ENCODE data around the gene KRT222.

The KRT222 gene

DNA sequence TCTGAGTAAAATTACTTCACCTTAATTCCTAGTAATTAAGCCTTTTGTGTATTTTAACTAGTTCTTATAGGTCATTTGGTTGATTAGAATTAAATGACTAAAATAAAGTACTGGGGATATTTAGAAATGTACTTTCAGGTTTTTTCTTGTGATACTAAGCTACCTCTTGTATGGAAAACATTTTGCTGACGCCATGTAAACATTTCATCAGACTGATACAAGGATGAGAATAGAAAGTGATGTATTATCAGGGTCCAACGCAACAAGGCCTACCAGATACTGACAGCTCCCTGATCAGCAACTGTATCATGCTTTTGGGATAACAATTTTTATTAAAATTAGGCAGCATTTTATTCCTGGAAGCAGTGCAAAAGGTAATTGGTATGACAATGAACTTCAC, 19.0 kb downstream of the KRT222 start:
- peak overlapping the region; percentile 91; the same call in 1 of the 2 replicates for H3K9ac ChIP-seq (ENCODE audit: low read length)
- peaks cover 46% of the 10 kb centered on the region for H3K36me3 ChIP-seq (ENCODE audit: insufficient read depth, low read length)
- no peaks in the 10 kb centered on the region for H4K20me1 ChIP-seq (ENCODE audit: insufficient read depth, low read length)

DNA sequence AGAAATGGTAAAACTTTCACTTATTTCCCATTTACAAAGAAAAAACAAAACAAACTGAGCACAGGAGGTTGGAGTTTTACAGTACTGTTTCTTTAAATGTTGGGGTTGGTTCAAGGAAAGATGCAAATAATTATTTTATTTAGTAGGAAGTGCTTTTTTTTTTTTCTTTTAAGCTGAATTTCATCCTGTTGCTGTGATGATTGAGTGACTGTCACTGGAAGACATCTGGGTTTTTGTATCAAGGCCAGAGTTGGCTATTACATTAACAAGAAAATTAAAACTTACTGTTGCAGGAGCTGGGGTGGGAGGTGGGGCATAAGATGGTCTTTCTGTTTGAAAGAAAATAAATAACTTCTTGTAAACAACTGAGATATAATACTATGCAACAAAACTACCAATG, 19.7 kb downstream of the KRT222 start:
- Histone ChIP-seq H3K4me1 (ENCODE audit: insufficient read depth, low read length, severe bottlenecking) (peaks cover 32% of the 10 kb centered on the region), H3K27ac (ENCODE audit: low read depth, low read length, poor library complexity, severe bottlenecking) (no peak overlapping the region), H3K36me3 (ENCODE audit: insufficient read depth, low read length) (peaks cover 52% of the 10 kb centered on the region), H3F3A (ENCODE audit: insufficient read depth, low read length) (no peaks in the 10 kb centered on the region), H3K27me3 (ENCODE audit: insufficient read depth, low read length) (no peaks in the 10 kb centered on the region), H3K4me2 (ENCODE audit: low read length) (no peak overlapping the region), H3K9me2 (ENCODE audit: low read depth, low read length) (no peaks in the 10 kb centered on the region), H2AFZ (ENCODE audit: low read length) (no peak overlapping the region), H3K4me3 (ENCODE audit: low read depth, low read length, poor library complexity, severe bottlenecking) (no peak overlapping the region), H3K9me3 (ENCODE audit: low read length) (no peaks in the 10 kb centered on the region), H4K20me1 (ENCODE audit: insufficient read depth, low read length) (no peaks in the 10 kb centered on the region), H3K9ac (ENCODE audit: low read length) (no peak overlapping the region), H3K79me2 (ENCODE audit: insufficient read depth, low read length) (peaks cover 36% of the 10 kb centered on the region)
- TF ChIP-seq CTCF (IDR thresholded peaks at IDR 0.05; ENCODE audit: low read length) (no peak), EZH2 (IDR thresholded peaks at IDR 0.05; ENCODE audit: borderline replicate concordance, low read length) (no peak)

More for the DNA sequence above, 19.0 kb downstream of the KRT222 start:
- H3K9me2 ChIP-seq (ENCODE audit: low read depth, low read length): no peaks in the 10 kb centered on the region
- H3K79me2 ChIP-seq (ENCODE audit: insufficient read depth, low read length): peaks cover 36% of the 10 kb centered on the region
- peak overlapping the region; percentile 71 for H3K4me2 ChIP-seq (ENCODE audit: low read length)
- H3K27ac ChIP-seq (ENCODE audit: low read depth, low read length, poor library complexity, severe bottlenecking): no peak overlapping the region
- no peak overlapping the region for H2AFZ ChIP-seq (ENCODE audit: low read length)
- peaks cover 32% of the 10 kb centered on the region for H3K4me1 ChIP-seq (ENCODE audit: insufficient read depth, low read length, severe bottlenecking)
- H3F3A ChIP-seq (ENCODE audit: insufficient read depth, low read length): no peaks in the 10 kb centered on the region
- TF ChIP-seq CTCF (IDR thresholded peaks at IDR 0.05; ENCODE audit: low read length) (no peak), EZH2 (IDR thresholded peaks at IDR 0.05; ENCODE audit: borderline replicate concordance, low read length) (no peak)
- peak overlapping the region; percentile 85 for H3K4me3 ChIP-seq (ENCODE audit: low read depth, low read length, poor library complexity, severe bottlenecking)
- no peaks in the 10 kb centered on the region for H3K9me3 ChIP-seq (ENCODE audit: low read length)
- H3K27me3 ChIP-seq (ENCODE audit: insufficient read depth, low read length): no peaks in the 10 kb centered on the region

GRCh38 chr17:40637931-40638330, 27.0 kb downstream of the KRT222 start:
- Histone ChIP-seq H3K36me3 (ENCODE audit: insufficient read depth, low read length) (peaks cover 89% of the 10 kb centered on the region), H3K27me3 (ENCODE audit: insufficient read depth, low read length) (no peaks in the 10 kb centered on the region), H4K20me1 (ENCODE audit: insufficient read depth, low read length) (no peaks in the 10 kb centered on the region; the same call in 1 of the 2 replicates), H3K4me3 (ENCODE audit: low read depth, low read length, poor library complexity, severe bottlenecking) (no peak overlapping the region), H3K4me2 (ENCODE audit: low read length) (no peak overlapping the region), H3K9me2 (ENCODE audit: low read depth, low read length) (no peaks in the 10 kb centered on the region), H3K4me1 (ENCODE audit: insufficient read depth, low read length, severe bottlenecking) (no peaks in the 10 kb centered on the region), H3K9me3 (ENCODE audit: low read length) (no peaks in the 10 kb centered on the region), H2AFZ (ENCODE audit: low read length) (no peak overlapping the region), H3F3A (ENCODE audit: insufficient read depth, low read length) (no peaks in the 10 kb centered on the region), H3K27ac (ENCODE audit: low read depth, low read length, poor library complexity, severe bottlenecking) (no peak overlapping the region), H3K79me2 (ENCODE audit: insufficient read depth, low read length) (peaks cover 16% of the 10 kb centered on the region; the same call in 1 of the 2 replicates), H3K9ac (ENCODE audit: low read length) (no peak overlapping the region)
- no peak for TF ChIP-seq EZH2 (IDR thresholded peaks at IDR 0.05; ENCODE audit: borderline replicate concordance, low read length)
- TF ChIP-seq CTCF (IDR thresholded peaks at IDR 0.05; ENCODE audit: low read length): no peak

Data from OCI-LY1 (cell line).